ENCODE measurements around the gene TTC31.
"Not testable (repeated sequence)": the region's sequence is repeated elsewhere in the genome, so short reads cannot be mapped to it uniquely, and the experiment has no call there.

The TTC31 gene

DNA sequence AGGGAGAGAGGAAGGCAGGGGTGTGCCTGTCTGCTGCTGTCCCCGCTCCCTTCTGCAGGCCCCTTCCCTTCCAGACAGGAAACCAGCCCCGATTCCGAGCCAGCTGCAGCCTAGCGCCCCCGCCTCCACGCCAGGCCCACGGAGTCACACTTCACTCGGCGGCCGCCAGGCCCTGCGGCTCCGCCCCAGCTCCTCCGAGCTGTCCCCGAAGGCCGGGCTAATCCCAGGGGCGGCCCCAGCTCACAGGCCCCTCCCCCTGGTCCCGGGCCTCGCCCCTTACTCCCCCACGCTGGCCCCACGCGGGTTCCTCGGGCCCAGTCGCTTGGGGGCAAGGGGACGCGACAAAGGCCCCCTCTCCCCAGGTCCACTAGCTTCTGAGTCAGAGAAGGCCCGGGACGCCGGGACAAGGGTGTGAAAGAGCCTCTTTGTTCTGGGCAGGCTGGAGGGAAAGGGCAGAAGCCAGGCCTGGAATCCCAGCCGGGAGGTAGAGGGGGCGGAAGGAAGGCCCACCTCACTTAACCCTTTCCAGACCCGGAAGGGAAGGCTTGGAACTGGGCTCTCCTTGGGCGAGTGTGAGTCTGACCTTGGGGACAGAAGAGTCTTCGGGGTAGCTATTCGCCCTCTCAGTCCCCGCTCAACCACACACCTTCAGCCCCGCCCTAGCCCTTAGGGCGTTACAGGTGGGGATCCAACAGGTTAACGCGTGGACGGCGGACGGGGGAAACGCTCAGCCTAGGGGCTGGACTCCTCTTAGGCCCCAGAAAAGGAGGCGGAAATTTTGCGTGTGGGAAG is 42.3 kb upstream of the TTC31 start:
- Histone ChIP-seq H3K4me3 (ENCODE audit: low read depth in 1 of 2, low read length in 2 of 2) (peak overlapping the region; percentile 18 to 70; a peak in 3 of 4 replicates), H3K36me3 (ENCODE audit: insufficient read depth, low read length) (no peaks in the 10 kb centered on the region), H3K27me3 (ENCODE audit: insufficient read depth, low read length, poor library complexity) (peaks cover 4% of the 10 kb centered on the region), H2AFZ (ENCODE audit: low read depth, low read length) (peak overlapping the region; percentile 86), H4K20me1 (ENCODE audit: insufficient read depth, low read length) (no peaks in the 10 kb centered on the region), H3K4me1 (ENCODE audit: insufficient read depth, low read length) (peaks cover 41% of the 10 kb centered on the region), H3K27ac (ENCODE audit: low read length) (peak overlapping the region; percentile 84), H3K9ac (ENCODE audit: low read depth, low read length) (peak overlapping the region; percentile 77), H3K79me2 (ENCODE audit: insufficient read depth, low read length) (peaks cover 5% of the 10 kb centered on the region; the same call in 1 of the 2 replicates), H3K4me2 (ENCODE audit: insufficient read depth, low read length) (peak overlapping the region; percentile 85), H3K9me3 (ENCODE audit: insufficient read depth, low read length, severe bottlenecking) (no peaks in the 10 kb centered on the region)
- DNase-seq (peak; percentile 91), ATAC-seq (ENCODE audit: insufficient read depth, low read depth) (peak; percentile 99)
- TF ChIP-seq EZH2 (IDR thresholded peaks at IDR 0.05; ENCODE audit: borderline replicate concordance, low read depth, low read length, severe bottlenecking) (no peak), CTCF (IDR thresholded peaks at IDR 0.05; ENCODE audit: borderline replicate concordance, extremely low read depth, low read length, poor library complexity, severe bottlenecking) (peak; percentile 51)

DNA sequence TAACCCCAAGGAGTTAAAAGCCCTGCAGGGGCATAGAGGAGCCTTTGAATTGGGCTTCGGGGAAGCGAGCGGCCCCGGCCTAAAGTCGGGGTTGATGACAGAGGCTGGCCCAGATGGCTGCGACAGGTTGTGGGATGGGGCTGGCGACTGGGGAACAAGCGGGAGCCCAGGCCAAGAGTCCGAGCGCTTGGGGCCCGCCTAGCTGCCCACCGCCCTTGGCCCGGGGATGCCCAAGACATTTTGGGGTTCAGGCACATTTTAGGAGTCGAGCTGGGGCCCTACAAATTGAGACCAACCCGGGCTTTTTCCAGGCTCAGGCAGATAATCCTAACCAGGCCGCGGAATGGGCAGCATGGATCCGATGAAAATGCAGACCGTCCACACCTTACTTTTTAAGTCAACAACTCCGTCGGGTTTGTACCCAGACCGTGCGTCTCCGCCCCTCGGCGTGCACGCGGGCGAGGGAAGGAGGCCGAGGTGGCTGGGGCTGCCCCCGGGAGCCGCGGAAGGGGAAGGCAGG is 41.7 kb upstream of the TTC31 start:
- no peak overlapping the region for H3K4me3 ChIP-seq (ENCODE audit: low read depth in 1 of 2, low read length in 2 of 2)
- peak overlapping the region; percentile 77; the same call in 1 of the 2 replicates for H3K9ac ChIP-seq (ENCODE audit: low read depth, low read length)
- peaks cover 4% of the 10 kb centered on the region for H3K27me3 ChIP-seq (ENCODE audit: insufficient read depth, low read length, poor library complexity)
- H2AFZ ChIP-seq (ENCODE audit: low read depth, low read length) = peak overlapping the region; percentile 86
- peaks cover 5% of the 10 kb centered on the region; the same call in 1 of the 2 replicates for H3K79me2 ChIP-seq (ENCODE audit: insufficient read depth, low read length)
- H4K20me1 ChIP-seq (ENCODE audit: insufficient read depth, low read length) = no peaks in the 10 kb centered on the region
- peaks cover 41% of the 10 kb centered on the region for H3K4me1 ChIP-seq (ENCODE audit: insufficient read depth, low read length)
- no peaks in the 10 kb centered on the region for H3K36me3 ChIP-seq (ENCODE audit: insufficient read depth, low read length)
- no peak overlapping the region for H3K27ac ChIP-seq (ENCODE audit: low read length)
- peak overlapping the region; percentile 85 for H3K4me2 ChIP-seq (ENCODE audit: insufficient read depth, low read length)
- ATAC-seq (ENCODE audit: insufficient read depth, low read depth) (no peak), DNase-seq (no peak)
- TF ChIP-seq CTCF (IDR thresholded peaks at IDR 0.05; ENCODE audit: borderline replicate concordance, extremely low read depth, low read length, poor library complexity, severe bottlenecking) (no peak), EZH2 (IDR thresholded peaks at IDR 0.05; ENCODE audit: borderline replicate concordance, low read depth, low read length, severe bottlenecking) (no peak)
- no peaks in the 10 kb centered on the region for H3K9me3 ChIP-seq (ENCODE audit: insufficient read depth, low read length, severe bottlenecking)

DNA sequence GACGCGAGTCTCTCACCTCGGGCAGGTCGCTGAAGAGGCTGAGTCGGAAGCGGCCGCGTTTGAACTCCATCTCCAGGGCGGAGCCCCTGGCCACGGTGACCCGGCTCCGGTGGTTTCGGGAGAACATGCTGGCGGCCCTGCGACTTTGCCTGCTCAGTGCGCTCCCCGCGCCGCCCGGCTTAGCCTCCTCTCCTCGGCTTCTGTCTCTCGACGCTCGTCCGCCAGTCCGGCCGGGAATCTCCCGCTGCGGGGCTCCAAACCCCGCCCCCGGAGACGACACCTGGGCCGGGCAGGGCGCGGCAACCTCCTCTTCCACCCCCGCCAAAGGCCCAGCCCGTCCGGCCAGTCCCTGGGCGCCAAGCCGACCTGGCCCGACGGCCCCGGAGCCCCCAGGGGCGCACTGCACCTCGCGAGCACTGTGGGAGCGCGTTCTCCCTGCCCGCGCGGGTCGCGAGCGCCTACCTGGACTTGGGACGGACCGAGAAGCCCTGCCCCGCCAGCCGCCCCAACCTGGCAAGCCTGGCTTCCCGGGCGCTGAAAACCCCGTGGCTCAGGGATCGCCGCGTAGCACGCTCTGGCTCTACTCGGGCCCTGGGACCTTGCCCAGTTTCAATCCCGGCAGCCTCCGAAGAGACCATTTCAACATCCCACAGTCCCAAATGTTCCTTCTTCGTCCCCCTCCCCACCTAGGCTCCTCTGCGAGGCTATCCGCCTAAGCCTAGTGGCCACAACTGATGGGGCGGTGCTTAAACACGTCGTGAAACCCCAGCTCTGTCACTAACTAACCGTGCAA is 41.0 kb upstream of the TTC31 start, which contains the start of gene RTKN:
Gene RTKN, minus strand, starts transcription at position 248 of the 793 bp plus-strand sequence. Its CDS starts 121 bp downstream, at position 127.
- no peaks in the 10 kb centered on the region for H4K20me1 ChIP-seq (ENCODE audit: insufficient read depth, low read length)
- H3K36me3 ChIP-seq (ENCODE audit: insufficient read depth, low read length) = no peaks in the 10 kb centered on the region
- H3K79me2 ChIP-seq (ENCODE audit: insufficient read depth, low read length) = peaks cover 5% of the 10 kb centered on the region; the same call in 1 of the 2 replicates
- H3K4me3 ChIP-seq (ENCODE audit: low read depth in 1 of 2, low read length in 2 of 2) = peak within 1 kb of the TSS in 1 of 2 experiments; percentile 70; a peak in 2 of 4 replicates
- peak within 1 kb of the TSS; percentile 85 for H3K4me2 ChIP-seq (ENCODE audit: insufficient read depth, low read length)
- no peaks in the 10 kb centered on the region for H3K9me3 ChIP-seq (ENCODE audit: insufficient read depth, low read length, severe bottlenecking)
- no peak for ATAC-seq (ENCODE audit: insufficient read depth, low read depth)
- H3K4me1 ChIP-seq (ENCODE audit: insufficient read depth, low read length) = peaks cover 40% of the 10 kb centered on the region
- H3K9ac ChIP-seq (ENCODE audit: low read depth, low read length) = peak within 1 kb of the TSS; percentile 77
- peak within 1 kb of the TSS; percentile 65 for H3K27ac ChIP-seq (ENCODE audit: low read length)
- TF ChIP-seq CTCF (IDR thresholded peaks at IDR 0.05; ENCODE audit: borderline replicate concordance, extremely low read depth, low read length, poor library complexity, severe bottlenecking) (no peak), EZH2 (IDR thresholded peaks at IDR 0.05; ENCODE audit: borderline replicate concordance, low read depth, low read length, severe bottlenecking) (no peak)
- peaks cover 4% of the 10 kb centered on the region for H3K27me3 ChIP-seq (ENCODE audit: insufficient read depth, low read length, poor library complexity)
- no peak for DNase-seq
- H2AFZ ChIP-seq (ENCODE audit: low read depth, low read length) = peak within 1 kb of the TSS; percentile 86

GRCh38 chr2:74442483-74443297 is 40.2 kb upstream of the TTC31 start:
- not testable (repeated sequence) for ATAC-seq (ENCODE audit: insufficient read depth, low read depth); H3K4me2 ChIP-seq (ENCODE audit: insufficient read depth, low read length); H3K79me2 ChIP-seq (ENCODE audit: insufficient read depth, low read length); H3K4me3 ChIP-seq (ENCODE audit: low read depth in 1 of 2, low read length in 2 of 2); H3K27ac ChIP-seq (ENCODE audit: low read length); H2AFZ ChIP-seq (ENCODE audit: low read depth, low read length); DNase-seq; H3K27me3 ChIP-seq (ENCODE audit: insufficient read depth, low read length, poor library complexity); H3K36me3 ChIP-seq (ENCODE audit: insufficient read depth, low read length); H3K9me3 ChIP-seq (ENCODE audit: insufficient read depth, low read length, severe bottlenecking); H3K9ac ChIP-seq (ENCODE audit: low read depth, low read length); H4K20me1 ChIP-seq (ENCODE audit: insufficient read depth, low read length)
- peaks cover 32% of the 10 kb centered on the region for H3K4me1 ChIP-seq (ENCODE audit: insufficient read depth, low read length)
